Measurements from ENCODE around the gene NFIC. TPM values are rescaled to one million over a fixed set of nuclear protein-coding genes. Genes with fewer than 3 reads are reported as not detected.

The NFIC gene
- total and polyA plus RNA-seq, 2 donors from 2014 or later: 20.3 to 173 TPM

GRCh38 chr19:3319643-3320353 lies 46.6 kb upstream of the NFIC start:
- no peak for TF ChIP-seq CTCF (IDR thresholded peaks at IDR 0.05; ENCODE audit: borderline replicate concordance, extremely low read depth, insufficient read depth)

GRCh38 chr19:3320354-3320670 lies 46.1 kb upstream of the NFIC start:
- no peaks in the 10 kb centered on the region for H3K9me3 ChIP-seq (ENCODE audit: control insufficient read depth in 2 of 3, insufficient read depth in 1 of 3, low read length in 3 of 3)
- H3K4me3 ChIP-seq (ENCODE audit: low read length in 3 of 3): no peak overlapping the region
- no peaks in the 10 kb centered on the region for H3K36me3 ChIP-seq (ENCODE audit: control insufficient read depth in 2 of 3, insufficient read depth in 3 of 3, low read length in 3 of 3)
- H3K4me1 ChIP-seq (ENCODE audit: control insufficient read depth in 2 of 3, insufficient read depth in 2 of 3, low read depth in 1 of 3, low read length in 3 of 3): no peaks in the 10 kb centered on the region
- DNase-seq: peak in 1 of 5 donors; percentile 69
- TF ChIP-seq CTCF (IDR thresholded peaks at IDR 0.05; ENCODE audit: borderline replicate concordance, extremely low read depth, insufficient read depth): no peak
- H3K9ac ChIP-seq (ENCODE audit: low read length in 3 of 3): no peak overlapping the region
- no peak overlapping the region for H3K27ac ChIP-seq (ENCODE audit: low read depth in 2 of 2, low read length in 2 of 2)
- H3K27me3 ChIP-seq (ENCODE audit: control insufficient read depth, insufficient read depth, low read length): no peaks in the 10 kb centered on the region
- intact Hi-C loops (cut with DNase I): loop anchor here (10.0 kb wide), 1 partner anchor 154 kb away; no protein-coding TSS in a partner anchor
- no peak for FAIRE-seq

More at GRCh38 chr19:3319643-3320353, 46.6 kb upstream of the NFIC start:
- no peak overlapping the region for H3K27ac ChIP-seq (ENCODE audit: low read depth in 2 of 2, low read length in 2 of 2)
- DNase-seq (peak in 1 of 5 donors; percentile 66), FAIRE-seq (no peak)
- intact Hi-C loops (cut with DNase I): loop anchor here (10.0 kb wide), 1 partner anchor 155 kb away; no protein-coding TSS in a partner anchor
- no peaks in the 10 kb centered on the region for H3K9me3 ChIP-seq (ENCODE audit: control insufficient read depth in 2 of 3, insufficient read depth in 1 of 3, low read length in 3 of 3)
- H3K9ac ChIP-seq (ENCODE audit: low read length in 3 of 3): no peak overlapping the region
- H3K27me3 ChIP-seq (ENCODE audit: control insufficient read depth, insufficient read depth, low read length): no peaks in the 10 kb centered on the region
- H3K4me3 ChIP-seq (ENCODE audit: low read length in 3 of 3): no peak overlapping the region
- no peaks in the 10 kb centered on the region for H3K36me3 ChIP-seq (ENCODE audit: control insufficient read depth in 2 of 3, insufficient read depth in 3 of 3, low read length in 3 of 3)
- no peaks in the 10 kb centered on the region for H3K4me1 ChIP-seq (ENCODE audit: control insufficient read depth in 2 of 3, insufficient read depth in 2 of 3, low read depth in 1 of 3, low read length in 3 of 3)

GRCh38 chr19:3320853-3321252 lies 45.5 kb upstream of the NFIC start:
- FAIRE-seq (no peak), DNase-seq (no peak)
- no peaks in the 10 kb centered on the region for H3K9me3 ChIP-seq (ENCODE audit: control insufficient read depth in 2 of 3, insufficient read depth in 1 of 3, low read length in 3 of 3)
- no peaks in the 10 kb centered on the region for H3K4me1 ChIP-seq (ENCODE audit: control insufficient read depth in 2 of 3, insufficient read depth in 2 of 3, low read depth in 1 of 3, low read length in 3 of 3)
- intact Hi-C loops (cut with DNase I): loop anchor here (10.0 kb wide), 1 partner anchor 154 kb away; no protein-coding TSS in a partner anchor
- no peak overlapping the region for H3K4me3 ChIP-seq (ENCODE audit: low read length in 3 of 3)
- no peak for TF ChIP-seq CTCF (IDR thresholded peaks at IDR 0.05; ENCODE audit: borderline replicate concordance, extremely low read depth, insufficient read depth)
- no peak overlapping the region for H3K27ac ChIP-seq (ENCODE audit: low read depth in 2 of 2, low read length in 2 of 2)
- H3K27me3 ChIP-seq (ENCODE audit: control insufficient read depth, insufficient read depth, low read length): no peaks in the 10 kb centered on the region
- H3K9ac ChIP-seq (ENCODE audit: low read length in 3 of 3): no peak overlapping the region
- no peaks in the 10 kb centered on the region for H3K36me3 ChIP-seq (ENCODE audit: control insufficient read depth in 2 of 3, insufficient read depth in 3 of 3, low read length in 3 of 3)

Data from kidney (tissue), 14 donors.